Fibroblast of the aortic adventitia (primary cell): ENCODE measurements around the gene UQCR11. TPM values are rescaled to one million over a fixed set of nuclear protein-coding genes. Genes with fewer than 3 reads are reported as not detected.
"Not testable (repeated sequence)": the region's sequence is repeated elsewhere in the genome, so short reads cannot be mapped to it uniquely, and the experiment has no call there.

ENCODE experiments used
- DNase-seq: peaks from one replicate; pipeline ENCODE4 v3.0.0-alpha.2; 2010; ENCODE audit warnings: low read depth
- H3K4me3 ChIP-seq: 2 replicates; pipeline ENCODE4 v1.5.1; 2011; ENCODE audit warnings: low read depth, mild to moderate bottlenecking, control low read depth, low read length, moderate library complexity
- total RNA-seq: library from RNA; depleted of rRNA; stranded (reverse); fragments of >200 nt; gene quantifications from 2 replicates; pipeline ENCODE4 v1.2.3, GENCODE V29; 2012; ENCODE audit warnings: low replicate concordance
- TF ChIP-seq, protein P1 (sequence below): IDR thresholded peaks from 2 replicates; pipeline ENCODE4 v1.5.1; 2011; ENCODE audit warnings: mild to moderate bottlenecking, low read length, control low read depth, inconsistent platforms; ENCODE audit not compliant: insufficient read depth

UQCR11 gene
- total RNA-seq, 1 donor = 37.6 TPM

- TF ChIP-seq, protein P1, sequence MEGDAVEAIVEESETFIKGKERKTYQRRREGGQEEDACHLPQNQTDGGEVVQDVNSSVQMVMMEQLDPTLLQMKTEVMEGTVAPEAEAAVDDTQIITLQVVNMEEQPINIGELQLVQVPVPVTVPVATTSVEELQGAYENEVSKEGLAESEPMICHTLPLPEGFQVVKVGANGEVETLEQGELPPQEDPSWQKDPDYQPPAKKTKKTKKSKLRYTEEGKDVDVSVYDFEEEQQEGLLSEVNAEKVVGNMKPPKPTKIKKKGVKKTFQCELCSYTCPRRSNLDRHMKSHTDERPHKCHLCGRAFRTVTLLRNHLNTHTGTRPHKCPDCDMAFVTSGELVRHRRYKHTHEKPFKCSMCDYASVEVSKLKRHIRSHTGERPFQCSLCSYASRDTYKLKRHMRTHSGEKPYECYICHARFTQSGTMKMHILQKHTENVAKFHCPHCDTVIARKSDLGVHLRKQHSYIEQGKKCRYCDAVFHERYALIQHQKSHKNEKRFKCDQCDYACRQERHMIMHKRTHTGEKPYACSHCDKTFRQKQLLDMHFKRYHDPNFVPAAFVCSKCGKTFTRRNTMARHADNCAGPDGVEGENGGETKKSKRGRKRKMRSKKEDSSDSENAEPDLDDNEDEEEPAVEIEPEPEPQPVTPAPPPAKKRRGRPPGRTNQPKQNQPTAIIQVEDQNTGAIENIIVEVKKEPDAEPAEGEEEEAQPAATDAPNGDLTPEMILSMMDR = no peak
- DNase-seq = no peak
- H3K4me3 ChIP-seq = no peak overlapping the region
Measured at GRCh38 chr19:1646659-1647453, 41.6 kb upstream of the UQCR11 start.

DNA sequence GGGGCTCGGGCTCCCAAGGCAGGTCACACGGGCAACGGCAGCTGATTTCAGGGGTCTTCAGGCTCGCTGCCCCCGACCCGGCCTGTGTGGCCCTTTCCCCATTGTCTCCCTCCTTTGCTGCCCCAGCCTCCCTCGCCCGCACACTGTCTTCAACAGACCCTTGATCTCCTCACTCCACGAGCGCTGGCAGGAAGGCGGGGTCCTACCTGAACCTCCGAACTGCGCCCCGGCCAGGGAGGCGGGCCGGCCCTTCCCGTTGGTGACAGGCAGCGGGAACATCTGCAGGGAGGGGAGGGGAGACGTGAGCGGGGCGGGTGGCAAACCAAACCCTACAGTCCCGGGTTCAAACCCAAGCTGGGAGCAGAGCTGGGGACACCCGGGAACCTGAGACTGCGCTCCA, 40.9 kb upstream of the UQCR11 start:
- H3K4me3 ChIP-seq = no peak overlapping the region
- DNase-seq = no peak
- TF ChIP-seq, protein P1 = no peak

- DNase-seq = no peak
- TF ChIP-seq, protein P1 = no peak
- H3K4me3 ChIP-seq = no peak overlapping the region
Measured at GRCh38 chr19:1645299-1645698, 40.0 kb upstream of the UQCR11 start.

GRCh38 chr19:1644070-1644469, 38.8 kb upstream of the UQCR11 start:
- no peak for DNase-seq
- H3K4me3 ChIP-seq = no peak overlapping the region
- TF ChIP-seq, protein P1 = no peak

GRCh38 chr19:1640893-1641448, 35.7 kb upstream of the UQCR11 start:
- not testable (repeated sequence) for DNase-seq, H3K4me3 ChIP-seq

DNA sequence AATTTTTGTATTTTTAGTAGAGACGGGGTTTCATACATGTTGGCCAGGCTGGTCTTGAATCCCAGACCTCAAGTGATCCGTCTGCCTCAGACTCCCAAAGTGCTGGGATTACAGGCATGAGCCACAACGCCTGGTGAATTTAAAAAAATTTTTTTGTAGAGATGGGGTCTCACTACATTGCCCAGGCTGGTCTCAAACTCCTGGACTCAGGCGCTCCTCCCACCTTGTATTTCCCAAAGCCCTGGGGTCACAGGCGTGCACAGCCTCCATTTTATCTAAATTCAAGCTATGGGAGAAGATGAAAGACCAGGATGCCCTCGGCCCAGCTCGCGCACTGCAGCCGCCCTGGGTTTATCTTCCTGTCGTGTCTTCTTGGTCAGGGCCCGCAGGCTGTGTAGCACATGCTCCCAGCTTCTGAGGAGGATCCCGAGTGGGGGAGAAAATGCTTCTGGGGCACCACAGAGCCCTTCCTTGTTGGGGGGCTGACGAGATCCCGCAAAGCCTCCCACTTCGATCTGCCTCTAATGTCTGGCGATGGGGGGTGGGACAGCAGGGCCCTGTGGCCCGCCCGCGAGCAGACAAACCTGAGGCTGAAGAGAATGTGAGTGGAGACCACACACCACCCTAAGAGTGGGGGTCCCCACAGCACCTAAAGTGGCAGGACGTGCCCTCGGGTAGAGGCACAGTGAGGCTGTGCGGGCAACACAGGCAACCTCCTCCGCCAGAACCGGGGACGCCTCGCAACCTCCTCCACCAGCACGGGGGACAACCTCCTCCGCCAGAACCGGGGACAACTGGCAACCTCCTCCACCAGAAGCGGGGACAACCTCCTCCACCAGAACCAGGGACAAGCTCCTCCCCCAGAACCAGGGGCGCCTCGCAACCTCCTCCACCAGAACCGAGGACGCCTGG, 31.3 kb upstream of the UQCR11 start:
- TF ChIP-seq, protein P1 = no peak
- no peak overlapping the region for H3K4me3 ChIP-seq

DNA sequence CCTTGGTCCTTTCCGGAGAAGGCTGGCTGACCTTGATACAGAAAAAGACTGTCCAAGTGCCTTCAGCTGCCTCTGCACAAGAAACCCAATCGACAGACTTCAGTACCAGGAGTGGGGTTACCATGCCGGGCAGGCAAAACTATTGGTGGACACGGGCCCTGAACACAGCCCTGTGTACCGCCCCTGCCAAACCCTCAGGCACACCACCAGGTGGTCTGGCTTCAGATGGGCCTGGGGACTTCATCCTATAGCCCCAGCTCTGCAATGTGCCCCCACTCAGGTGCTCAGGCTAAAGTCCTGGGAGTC, 29.6 kb upstream of the UQCR11 start:
- H3K4me3 ChIP-seq = no peak overlapping the region
- no peak for DNase-seq
- TF ChIP-seq, protein P1 = no peak

More for the DNA sequence above, 31.3 kb upstream of the UQCR11 start:
- DNase-seq = no peak
